Measurements from ENCODE around the gene SNX15. TPM values are rescaled to one million over a fixed set of nuclear protein-coding genes. Genes with fewer than 3 reads are reported as not detected.
"Not testable (repeated sequence)": the region's sequence is repeated elsewhere in the genome, so short reads cannot be mapped to it uniquely, and the experiment has no call there.

SNX15 gene, protein sequence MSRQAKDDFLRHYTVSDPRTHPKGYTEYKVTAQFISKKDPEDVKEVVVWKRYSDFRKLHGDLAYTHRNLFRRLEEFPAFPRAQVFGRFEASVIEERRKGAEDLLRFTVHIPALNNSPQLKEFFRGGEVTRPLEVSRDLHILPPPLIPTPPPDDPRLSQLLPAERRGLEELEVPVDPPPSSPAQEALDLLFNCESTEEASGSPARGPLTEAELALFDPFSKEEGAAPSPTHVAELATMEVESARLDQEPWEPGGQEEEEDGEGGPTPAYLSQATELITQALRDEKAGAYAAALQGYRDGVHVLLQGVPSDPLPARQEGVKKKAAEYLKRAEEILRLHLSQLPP
- total RNA-seq, result 6.8 and 10.7 TPM in 2 replicates

DNA sequence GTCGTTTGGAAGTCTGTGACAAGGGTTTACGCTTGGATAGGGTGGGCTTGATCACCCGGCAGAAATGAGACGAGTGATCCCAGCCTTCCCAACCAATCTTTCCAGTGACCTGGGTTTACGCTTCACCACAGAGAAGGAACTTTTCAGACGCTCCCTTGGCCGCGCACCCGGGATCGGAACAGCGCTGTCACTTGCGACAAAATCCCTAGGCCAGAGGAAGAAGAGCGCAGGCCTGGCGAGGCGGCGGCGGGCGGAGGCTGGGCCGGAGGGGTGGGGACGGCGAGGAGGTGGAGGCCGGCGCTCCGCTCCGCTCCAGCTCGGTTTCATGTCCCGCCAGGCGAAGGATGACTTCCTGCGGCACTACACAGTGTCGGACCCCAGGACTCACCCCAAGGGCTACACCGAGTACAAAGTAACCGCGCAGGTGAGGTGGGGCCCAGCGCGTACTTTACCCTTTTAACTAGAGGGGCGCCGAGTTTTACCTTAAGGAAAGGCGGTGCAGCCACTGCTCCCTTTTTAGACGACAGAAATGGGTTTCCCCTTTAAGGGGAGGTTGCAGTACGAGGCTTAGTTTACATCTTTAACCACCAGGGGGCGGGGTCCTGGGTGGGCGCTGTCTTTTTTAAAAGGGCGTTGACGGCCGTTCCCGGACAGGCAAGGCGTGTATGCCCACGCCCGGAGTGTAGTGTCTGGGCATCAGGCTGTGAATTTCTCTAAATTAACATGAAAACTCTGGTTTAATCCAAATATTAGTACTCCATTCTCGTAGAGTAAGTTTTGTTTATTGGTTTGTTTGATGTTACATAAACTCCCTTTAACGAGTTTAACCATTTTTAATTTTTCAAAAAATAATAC is at the start of gene SNX15:
TSS of gene SNX15 (plus strand) at position 227 of the 855 bp plus-strand sequence. CDS start at position 326, 99 bp downstream.
- peak; percentile 97 for DNase-seq (ENCODE audit: low read depth in 2 of 2)

- not testable (repeated sequence) for DNase-seq (ENCODE audit: low read depth in 2 of 2)
Measured at GRCh38 chr11:64983339-64983738, 43.9 kb upstream of the SNX15 start.

GRCh38 chr11:64987998-64988854 is 39.0 kb upstream of the SNX15 start:
- DNase-seq (ENCODE audit: low read depth in 2 of 2), result no peak

GRCh38 chr11:64989416-64989815 is 37.8 kb upstream of the SNX15 start:
- no peak for DNase-seq (ENCODE audit: low read depth in 2 of 2)

GRCh38 chr11:64990222-64990923 is 36.9 kb upstream of the SNX15 start:
- peak; percentile 44 to 53 for DNase-seq (ENCODE audit: low read depth in 2 of 2)

- DNase-seq (ENCODE audit: low read depth in 2 of 2), result no peak
Measured at GRCh38 chr11:64994318-64994717, 32.9 kb upstream of the SNX15 start.

DNA sequence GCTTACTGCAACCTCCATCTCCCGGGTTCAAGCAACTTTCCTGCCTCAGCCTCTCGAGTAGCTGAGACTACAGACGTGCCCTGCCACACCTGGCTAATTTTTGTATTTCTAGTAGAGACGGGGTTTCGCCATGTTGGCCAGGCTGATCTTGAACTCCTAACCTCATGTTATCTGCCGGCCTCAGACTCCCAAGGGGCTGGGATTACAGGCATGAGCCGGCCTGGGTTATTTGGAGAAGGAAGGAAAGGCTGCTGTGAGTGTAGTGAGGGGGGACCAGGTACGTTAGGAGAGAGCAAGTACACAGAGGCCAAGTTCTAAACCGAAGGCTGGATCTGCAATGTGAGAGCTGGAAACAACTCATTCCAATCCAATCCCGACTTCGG is 30.9 kb upstream of the SNX15 start:
- DNase-seq (ENCODE audit: low read depth in 2 of 2), result no peak

GRCh38 chr11:64996710-64997380 is 30.4 kb upstream of the SNX15 start, which contains the start of gene BATF2:
BATF2 (minus strand) TSS chr11:64996971; CDS start chr11:64996914, 57 bp downstream.
- peak; percentile 63 to 79 for DNase-seq (ENCODE audit: low read depth in 2 of 2)

DNA sequence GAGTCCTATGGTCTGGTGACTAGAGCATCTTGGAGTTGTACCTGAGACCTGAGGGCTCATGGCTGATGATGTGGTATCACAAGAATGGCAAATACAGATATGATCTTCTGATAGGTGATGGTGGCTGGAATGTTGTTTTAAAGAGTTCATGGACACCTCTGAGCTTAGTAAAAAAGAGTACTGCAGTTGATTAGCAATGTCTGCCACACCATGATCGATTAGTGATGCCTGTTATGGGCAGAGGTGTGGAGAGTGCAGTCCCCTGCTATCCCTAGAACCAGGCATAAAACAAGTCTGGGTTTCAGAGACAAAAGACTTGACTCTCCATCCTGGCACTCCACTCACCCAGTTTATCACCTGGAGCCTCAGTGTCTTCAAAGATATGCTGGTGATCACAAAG is 29.1 kb upstream of the SNX15 start:
- DNase-seq (ENCODE audit: low read depth in 2 of 2), result no peak

DNA sequence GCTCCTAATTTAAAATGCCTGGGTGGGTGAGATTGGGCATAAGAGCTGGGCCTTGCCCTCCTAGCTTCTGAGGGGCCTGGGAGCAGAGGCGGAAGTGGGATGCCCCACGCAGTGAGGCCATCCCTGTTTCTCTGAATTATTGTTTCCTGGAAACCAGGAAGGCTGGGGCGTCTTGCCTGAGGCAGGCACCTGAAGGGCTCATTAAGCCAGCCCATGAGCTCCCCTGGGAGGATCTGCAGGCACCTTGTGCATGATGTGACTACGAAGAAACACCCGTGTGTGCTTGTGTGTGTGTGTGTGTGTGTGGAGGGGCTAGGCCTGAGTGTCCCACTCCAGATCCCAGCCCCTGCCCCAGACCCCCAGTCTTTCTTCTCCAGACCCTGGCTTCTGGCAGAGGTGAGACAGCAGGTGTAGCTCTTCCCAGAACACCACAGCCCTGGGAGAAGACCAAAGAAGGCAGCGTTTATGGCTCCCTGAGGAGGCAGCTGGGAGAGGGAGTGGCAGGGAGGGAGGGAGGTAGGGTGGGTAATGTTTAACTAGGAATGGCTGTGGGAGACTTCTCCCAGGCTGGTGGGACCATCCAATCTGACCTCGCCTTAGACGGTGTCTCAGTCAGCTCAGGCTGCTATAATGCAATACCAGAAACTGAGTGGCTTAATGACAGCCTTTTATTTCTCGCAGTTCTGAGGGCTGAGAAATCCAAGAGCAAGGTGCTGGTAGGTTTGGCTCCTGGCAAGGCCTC is 28.4 kb upstream of the SNX15 start:
- DNase-seq (ENCODE audit: low read depth in 2 of 2), result no peak

DNA sequence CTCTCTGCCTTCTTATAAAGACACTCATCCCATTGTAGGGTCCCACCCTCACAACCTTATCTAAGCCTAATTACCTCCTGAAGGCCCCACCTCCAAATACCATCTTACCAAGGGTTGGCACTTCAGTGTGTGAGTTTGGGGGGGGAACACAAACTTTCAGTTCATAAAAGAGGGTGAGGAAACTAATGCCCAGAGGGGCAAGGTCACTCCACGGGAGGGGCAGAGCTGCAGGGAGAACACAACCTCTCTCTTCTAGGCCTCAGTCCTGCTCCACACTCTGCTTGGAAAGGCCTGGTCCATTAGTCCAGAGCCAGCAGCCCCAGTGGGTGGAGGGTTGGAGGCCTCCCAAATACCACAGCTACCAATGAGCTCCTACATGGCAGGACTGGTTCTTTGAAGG is 27.8 kb upstream of the SNX15 start:
- DNase-seq (ENCODE audit: low read depth in 2 of 2), result no peak

- no peak for DNase-seq (ENCODE audit: low read depth in 2 of 2)
Measured at GRCh38 chr11:65002706-65003105, 24.5 kb upstream of the SNX15 start.

- peak in 1 of 2 donors; percentile 40 for DNase-seq (ENCODE audit: low read depth in 2 of 2)
Measured at GRCh38 chr11:65003282-65003681, 24.0 kb upstream of the SNX15 start.

DNA sequence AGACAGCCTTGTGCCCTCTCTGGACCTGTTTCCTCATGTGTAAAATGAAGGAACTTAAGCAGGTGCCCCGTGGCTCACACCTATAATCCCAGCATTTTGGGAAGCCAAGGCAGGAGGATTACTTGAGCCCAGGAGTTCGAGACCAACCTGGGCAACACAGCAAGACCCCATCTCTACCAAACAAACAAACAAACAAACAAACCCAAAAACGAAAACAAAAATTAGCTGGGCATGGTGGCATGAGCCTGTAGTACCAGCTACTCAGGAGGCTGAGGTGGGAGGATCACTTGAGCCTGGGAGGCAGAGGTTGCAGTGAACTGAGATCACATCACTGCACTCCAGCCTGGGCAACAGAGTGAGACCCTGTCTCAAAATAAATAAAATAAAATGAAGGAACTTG is 23.3 kb upstream of the SNX15 start:
- DNase-seq (ENCODE audit: low read depth in 2 of 2), result not testable (repeated sequence)

- no peak for DNase-seq (ENCODE audit: low read depth in 2 of 2)
Measured at GRCh38 chr11:65008016-65008415, 19.2 kb upstream of the SNX15 start.

GRCh38 chr11:65008873-65009272 is 18.4 kb upstream of the SNX15 start:
- no peak for DNase-seq (ENCODE audit: low read depth in 2 of 2)

GRCh38 chr11:65013130-65013887 is 13.9 kb upstream of the SNX15 start:
- peak; percentile 86 to 93 for DNase-seq (ENCODE audit: low read depth in 2 of 2)

GRCh38 chr11:65013888-65014725 is 13.1 kb upstream of the SNX15 start, which contains the start of gene ARL2:
ARL2 (plus strand) TSS chr11:65014160; CDS start chr11:65014208, 48 bp downstream.
- peak; percentile 92 to 96 for DNase-seq (ENCODE audit: low read depth in 2 of 2)
